Stimulated activated CD8-positive, alpha-beta memory T cell treated with anti-CD3 and anti-CD28 coated beads, Interleukin-7, amount 100 ng/mL, for 4 hours (primary cell): Measurements from ENCODE around the gene OXT.
"Not testable (repeated sequence)": the region's sequence is repeated elsewhere in the genome, so short reads cannot be mapped to it uniquely, and the experiment has no call there.

Source experiments
- DNase-seq, 2 donors: peaks; one replicate each; pipeline ENCODE4 v3.0.0-alpha.2; 2020; ENCODE audit warnings: low read depth in 2 of 2

OXT gene

GRCh38 chr20:3047486-3048419 is 23.7 kb upstream of the OXT start:
- DNase-seq: no peak

DNA sequence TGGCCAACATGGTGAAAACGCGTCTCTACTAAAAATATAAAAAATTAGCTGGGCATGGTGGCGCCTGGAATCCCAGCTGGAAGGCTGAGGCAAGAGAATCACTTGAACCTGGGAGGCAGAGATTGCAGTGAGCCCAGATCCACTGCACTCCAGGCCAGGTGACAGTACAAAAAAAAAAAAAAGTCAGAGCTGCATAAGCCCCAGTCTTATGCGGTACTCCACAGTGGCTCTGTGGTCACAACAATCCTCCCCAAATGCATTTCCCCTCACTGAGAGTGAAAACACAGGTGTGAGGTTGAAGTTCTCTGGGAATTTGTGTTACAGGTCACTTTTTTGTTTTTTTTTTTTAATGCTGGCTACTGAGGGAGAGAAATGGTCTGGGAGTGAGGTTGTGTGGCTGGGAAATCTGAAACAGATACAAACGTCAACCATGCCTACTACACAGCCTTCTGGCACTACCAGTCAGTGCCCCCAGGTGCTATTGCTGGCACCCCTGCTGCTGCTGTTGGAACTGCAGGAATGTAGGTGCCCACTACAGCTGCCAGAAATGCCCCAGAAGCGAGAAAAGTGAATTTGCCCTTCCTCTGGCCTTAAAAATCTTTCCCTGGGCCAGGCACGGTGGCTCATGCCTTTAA is 19.9 kb upstream of the OXT start:
- no peak for DNase-seq

- DNase-seq: no peak
Observed at GRCh38 chr20:3059489-3059888, 11.9 kb upstream of the OXT start.

DNA sequence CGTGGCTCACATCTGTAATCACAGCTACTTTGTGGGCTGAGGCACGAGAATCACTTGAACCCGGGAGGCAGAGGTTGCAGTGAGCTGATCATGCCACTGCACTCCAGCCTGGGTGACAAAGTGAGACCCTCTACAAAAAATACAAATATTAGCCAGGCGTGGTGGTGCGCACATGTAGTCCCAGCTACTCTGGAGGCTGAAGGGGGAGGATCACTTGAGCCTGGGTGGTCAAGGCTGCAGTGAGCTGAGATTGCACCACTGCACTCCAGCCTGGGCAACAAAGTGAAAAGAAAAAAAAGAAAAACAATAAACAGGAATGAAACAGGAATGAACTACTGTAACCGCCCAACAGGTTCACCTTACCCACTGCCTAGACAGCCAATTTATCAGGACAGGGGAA is 7.3 kb upstream of the OXT start:
- not testable (repeated sequence) for DNase-seq

DNA sequence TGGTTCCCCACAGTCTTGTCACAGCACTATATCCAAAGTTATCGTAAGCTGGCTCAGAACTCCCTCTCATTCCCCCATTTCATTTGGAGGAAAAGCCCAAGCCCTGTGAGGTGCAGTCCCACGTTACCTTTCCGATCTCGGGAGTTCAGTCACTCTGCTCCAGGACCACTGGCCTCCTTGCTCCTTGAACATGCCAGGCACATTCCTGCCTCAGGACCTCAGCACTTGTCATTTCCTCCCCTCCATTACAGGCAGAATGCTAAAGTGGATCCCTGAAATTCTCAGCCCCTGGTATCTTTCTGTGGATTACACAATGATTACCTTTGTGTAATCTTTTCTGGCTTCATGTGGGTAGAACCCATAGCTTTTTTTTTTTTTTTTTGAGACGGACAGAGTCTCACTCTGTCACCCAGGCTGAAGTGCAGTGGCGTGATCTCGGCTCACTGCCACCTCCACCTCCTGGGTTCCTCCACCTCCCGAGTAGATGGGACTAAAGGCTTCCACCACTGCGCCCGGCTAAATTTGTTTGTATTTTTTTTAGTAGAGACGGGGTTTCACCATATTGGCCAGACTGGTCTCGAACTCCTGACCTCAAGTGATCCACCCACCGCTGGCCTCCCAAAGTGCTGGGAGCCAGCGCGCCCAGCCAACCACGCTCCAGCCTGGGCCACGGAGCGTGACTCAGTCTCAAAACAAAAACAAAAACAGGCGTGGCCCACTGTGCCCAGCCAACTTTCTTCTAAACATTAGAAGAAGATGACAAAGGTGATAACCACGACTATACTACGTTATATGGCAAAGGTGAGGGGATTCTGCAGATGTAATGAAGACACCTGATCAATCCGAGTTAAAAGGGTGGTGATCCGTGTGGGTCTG is 4.0 kb upstream of the OXT start:
- DNase-seq: no peak

- no peak for DNase-seq
Observed at GRCh38 chr20:3068075-3068474, 3.3 kb upstream of the OXT start.

DNA sequence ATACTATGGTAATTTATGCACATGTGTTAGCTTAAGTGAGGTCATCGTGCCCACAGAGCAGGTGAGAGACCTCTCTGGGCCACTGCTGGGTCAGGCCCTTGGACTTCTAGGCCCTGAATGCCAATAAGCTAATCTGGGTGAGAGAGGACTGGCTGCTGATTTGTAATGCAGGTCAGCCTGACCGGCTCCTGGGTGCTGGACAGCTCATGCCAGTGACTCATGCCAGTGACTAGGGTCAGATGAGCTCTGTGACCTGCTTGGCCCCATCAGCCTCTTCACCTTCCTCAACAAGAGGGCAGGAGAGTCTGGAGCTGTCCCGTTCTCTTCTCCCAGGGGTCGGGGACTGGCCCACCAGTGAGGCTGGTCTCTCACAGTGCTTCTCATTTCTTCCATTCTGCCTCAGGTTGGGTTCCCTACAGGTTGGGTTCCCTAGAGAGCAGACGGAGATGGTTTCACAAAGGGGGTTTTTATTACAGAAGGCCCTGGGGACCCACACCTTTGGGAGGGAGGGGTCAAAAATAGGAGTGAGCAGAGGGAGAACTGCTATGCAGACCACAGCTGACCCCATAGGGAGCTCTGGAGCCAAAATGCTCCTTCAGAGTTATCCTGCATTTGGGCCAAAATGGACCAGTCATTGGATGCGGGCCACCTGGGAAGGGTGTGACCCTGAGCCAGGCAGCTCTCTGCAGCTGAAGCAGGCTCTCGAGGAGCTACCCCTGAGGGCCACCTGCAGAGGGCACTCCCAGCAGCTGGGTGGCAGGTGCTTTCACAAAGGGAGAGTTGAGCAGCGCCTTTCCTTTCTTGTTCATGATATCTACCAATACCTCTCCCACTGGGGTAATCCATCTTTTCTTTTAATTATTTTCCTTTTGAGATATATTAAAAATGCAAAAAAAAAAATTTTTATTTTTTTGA is 2.2 kb upstream of the OXT start:
- no peak for DNase-seq

DNA sequence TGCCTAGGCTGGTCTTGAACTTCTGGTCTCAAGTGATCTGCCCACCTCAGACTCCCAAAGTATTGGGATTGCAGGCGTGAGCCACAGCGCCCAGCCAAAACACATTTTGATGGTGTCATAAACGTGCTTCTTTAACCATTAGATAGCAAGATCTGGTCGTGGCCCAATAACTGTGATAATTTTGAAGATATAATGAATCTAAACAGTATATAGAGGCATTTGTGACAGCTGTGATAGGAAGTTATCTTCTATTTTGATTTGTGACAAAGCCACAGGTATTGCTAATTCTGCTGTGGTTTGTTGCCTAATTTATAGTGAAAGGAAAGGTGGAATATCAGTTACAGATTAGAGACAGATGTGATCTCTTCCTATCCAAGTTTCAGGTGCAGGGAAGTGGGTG is 695 bp upstream of the OXT start:
- no peak for DNase-seq

DNA sequence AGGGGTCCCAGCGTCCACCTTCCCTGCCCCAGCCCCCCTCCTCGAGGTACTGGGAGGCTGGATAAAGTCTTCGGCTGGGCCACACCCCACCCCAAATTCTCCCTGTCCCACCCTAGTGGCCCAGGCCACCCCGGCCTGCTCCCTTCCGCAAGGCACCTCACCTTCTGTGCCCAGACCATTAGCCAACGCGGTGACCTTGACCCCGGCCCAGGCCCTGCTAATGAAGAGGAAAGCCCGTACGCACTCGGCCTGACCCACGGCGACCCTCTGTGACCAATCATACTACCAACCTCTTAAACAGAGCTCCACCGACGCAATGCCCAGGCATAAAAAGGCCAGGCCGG is 182 bp upstream of the OXT start:
- DNase-seq: no peak

- no peak for DNase-seq
Observed at GRCh38 chr20:3072530-3073250, 1.3 kb downstream of the OXT start.

DNA sequence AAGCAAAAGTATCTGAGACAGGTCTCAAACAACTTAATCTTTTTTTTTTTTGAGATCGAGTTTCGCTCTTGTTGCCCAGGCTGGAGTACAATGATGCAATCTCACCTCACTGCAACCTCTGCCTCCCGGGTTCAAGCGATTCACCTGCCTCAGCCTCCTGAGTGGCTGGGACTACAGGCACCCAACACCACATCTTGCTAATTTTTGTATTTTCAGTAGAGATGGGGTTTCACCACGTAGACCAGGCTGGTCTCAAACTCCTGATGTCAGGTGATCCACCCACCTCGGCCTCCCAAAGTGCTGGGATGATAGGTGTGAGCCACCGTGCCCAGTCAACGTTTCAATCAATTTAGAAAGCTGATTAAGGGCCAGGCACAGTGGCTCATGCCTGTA is 1.8 kb downstream of the OXT start:
- DNase-seq: not testable (repeated sequence)

GRCh38 chr20:3074812-3075211 is 3.4 kb downstream of the OXT start:
- no peak for DNase-seq

DNA sequence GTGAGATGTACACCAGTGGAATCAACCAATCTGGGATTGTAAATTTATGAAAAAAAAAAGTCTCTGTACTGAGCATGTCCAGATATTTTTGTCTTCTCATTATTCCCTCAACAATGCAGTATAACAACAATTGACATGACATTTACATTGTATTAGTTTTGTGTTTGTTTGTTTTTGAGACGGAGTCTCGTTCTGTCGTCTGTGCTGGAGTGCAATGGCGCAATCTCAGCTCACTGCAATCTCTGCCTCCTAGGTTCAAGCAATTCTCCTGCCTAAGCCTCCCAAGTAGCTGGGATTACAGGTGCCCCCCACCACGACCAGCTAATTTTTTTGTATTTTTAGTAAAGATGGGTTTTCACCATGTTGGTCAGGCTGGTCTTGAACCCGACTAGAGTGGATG is 3.9 kb downstream of the OXT start:
- not testable (repeated sequence) for DNase-seq

GRCh38 chr20:3077618-3078134 is 6.3 kb downstream of the OXT start:
- DNase-seq: no peak

DNA sequence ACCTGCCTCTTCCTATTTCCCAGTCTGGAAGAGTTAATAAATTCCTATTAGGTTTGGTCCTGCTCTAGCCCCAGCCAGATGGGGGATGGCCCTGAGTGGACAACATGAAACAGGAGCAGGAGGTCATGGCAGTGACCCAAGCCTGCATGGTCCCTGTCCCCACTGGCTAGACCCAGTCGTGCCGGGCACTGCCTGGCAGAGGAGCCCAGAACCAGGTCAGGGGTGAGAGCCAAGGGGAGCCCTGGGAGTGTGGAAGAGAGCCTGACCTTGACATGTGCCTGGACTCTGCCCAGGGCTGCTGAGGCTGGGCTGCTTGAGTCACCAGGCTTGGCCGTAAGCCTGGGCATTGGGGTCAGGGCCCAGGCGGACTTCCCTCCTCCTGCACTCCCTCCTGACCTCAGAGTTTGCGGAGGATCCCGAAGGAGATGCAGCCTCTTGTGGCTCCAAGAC is 9.5 kb downstream of the OXT start:
- DNase-seq: no peak

- no peak for DNase-seq
Observed at GRCh38 chr20:3081641-3082040, 10.2 kb downstream of the OXT start.

GRCh38 chr20:3082306-3082951 is 11.0 kb downstream of the OXT start:
- DNase-seq: no peak

DNA sequence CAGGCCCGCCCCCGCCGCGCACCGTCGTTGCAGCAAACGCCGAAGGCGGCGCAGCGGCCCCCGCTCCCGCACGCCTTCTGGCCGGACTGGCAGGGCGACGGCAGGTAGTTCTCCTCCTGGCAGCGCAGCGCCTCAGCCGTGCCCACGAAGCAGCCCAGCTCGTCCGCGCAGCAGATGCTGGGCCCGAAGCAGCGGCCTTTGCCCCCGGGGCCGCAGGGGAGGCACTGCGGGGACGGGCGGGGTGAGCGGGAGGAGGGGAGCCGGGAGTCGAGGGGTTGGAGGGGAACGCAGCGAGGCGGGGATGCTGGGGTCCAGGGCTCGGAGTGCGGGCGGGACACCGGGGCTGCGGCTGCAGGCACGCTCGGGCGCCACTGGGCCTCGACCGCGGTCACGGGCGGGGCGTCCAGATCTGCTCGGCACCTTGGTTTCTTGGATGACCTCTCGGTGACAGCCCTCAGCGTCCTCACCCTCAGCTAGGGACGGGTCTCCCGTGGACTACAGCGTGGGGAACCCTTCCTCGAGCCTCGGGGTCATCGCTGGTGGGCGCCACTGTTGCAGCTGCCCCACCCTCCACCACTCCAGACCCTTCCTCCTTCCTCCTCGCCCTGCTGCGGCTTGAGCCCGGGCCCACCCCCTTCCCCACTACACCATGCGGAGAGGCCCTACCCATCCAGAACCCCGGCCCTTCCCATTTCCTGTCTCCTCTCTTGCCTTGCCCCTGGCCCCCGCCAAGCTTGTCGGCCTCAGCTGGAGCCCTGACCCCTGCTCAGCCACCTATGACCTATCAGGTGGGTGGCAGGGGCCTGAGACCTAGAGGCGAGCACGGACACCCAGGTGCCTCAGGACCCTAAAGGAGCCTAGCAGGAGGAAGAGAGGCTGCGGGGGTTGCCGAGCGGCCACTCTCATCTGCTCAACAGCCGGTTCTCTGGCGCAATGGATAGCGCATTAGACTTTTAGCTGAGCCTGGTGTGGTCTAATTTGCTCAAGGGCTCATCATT is 11.8 kb downstream of the OXT start:
- DNase-seq: no peak
